ENCODE results near the gene FOXA3.
"Not testable (repeated sequence)": the region's sequence is repeated elsewhere in the genome, so short reads cannot be mapped to it uniquely, and the experiment has no call there.

The FOXA3 gene

DNA sequence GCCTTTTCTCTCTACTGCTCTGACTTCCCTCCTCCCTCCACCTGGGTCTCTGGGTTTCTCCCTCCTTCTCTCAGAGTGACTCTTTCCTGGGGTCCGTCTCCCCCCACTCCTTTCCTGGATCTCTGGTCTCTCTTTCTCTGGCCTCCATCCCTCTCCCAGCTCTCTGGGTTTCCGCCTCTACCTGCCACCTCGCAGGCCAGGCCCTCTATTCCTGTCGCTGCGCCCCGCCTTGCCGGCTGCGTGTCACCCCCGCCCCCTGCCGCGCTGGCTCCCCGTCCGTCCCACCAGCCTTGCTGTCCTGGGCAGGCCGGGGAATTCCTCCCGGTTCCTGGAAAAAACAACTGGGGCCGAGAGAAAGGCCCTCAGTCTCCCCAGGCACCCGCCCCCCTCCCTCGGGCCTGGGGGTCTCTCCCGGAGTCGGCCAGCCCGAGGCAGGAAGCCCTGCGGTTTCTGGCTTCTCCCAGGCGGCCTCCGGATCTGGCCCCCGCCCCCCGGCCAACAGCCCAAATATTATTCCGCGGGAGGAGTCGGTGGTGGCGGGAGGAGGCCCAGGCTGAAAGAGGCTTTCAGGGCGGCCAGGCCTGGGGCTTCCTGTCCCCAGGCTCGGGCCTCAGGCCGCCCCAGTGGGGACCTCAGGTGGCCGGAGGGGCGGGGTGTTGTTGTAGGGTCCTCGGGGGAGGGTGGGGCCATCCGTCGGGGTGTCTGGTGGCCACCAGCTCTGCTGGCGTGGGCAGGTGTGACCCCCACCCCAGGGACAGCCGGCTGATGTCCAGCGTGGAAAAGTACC lies 12.5 kb downstream of the FOXA3 start:
- DNase-seq = no peak

DNA sequence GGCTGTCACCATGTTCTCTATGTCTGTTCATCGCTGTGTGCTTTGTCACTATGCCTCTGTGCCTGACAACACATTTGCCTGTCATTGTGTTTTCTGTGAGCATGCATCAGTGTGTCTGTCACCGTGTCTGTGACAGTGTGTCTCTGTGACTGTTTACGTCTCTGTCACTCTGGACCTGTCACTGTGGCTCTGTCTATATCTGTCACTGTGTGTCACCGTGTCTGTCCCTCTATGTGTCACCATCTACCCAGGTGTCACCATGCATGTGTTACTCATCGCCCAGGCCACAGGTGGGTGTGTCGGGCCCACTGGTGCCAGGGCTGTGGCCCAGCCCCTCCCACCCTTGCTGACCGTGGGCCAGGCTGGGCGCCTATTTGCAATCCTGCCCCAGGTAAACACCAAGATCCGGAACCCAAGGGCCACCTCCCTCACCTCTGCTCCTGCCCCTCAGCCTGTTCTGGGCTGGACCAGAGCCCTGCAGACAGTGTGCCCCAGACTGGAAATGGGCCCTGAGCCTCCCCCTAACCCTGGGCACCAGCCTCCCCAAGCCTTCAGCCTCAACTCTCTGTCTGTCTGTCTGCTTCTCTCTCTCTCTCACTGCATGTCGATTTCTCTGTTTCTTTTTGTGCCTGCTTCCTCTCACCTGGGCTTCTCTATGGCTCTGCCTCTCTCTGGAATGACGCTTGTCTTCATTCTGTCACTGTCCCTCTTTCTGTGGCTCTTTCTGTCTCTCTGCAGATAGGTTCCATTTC lies 14.1 kb downstream of the FOXA3 start:
- peak; percentile 43 for DNase-seq

DNA sequence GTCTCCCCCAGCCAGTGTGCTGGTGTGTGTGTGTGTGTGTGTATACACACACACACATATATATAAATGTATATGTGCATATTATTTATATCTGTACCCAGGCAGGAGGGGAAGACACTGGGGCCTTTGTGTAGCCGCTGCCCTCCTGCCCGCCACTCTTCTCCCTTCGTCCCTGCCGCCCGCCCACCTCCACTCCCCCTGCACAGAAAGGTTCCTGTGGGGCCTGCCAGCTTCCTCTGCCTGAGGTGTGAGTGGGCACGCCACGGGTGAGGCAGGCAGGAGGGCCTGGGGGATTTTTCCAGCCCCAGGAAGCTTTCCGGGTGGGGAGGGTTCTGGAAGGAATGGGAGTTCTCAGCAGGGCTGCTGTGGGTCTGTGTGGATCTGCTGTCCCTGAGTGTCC lies 14.9 kb downstream of the FOXA3 start:
- no peak for DNase-seq

DNA sequence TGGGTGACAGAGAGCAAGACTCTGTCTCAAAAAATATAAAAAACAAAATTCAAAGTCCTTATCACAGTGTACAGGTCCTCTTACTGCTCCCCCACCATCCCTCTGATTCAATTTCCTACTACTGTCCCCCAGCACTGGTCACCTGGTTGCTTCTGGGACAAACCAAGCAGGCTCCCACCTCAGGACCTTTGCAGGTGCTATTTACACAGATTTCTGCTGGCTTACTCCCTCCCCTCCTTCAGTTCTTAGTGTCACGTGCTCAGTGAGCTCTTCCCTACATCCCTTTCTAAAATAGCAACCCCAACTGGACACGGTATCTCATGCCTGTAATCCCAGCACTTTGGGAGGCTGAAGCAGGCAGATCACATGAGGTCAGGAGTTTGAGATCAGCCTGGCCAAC lies 15.8 kb downstream of the FOXA3 start:
- no peak for DNase-seq

DNA sequence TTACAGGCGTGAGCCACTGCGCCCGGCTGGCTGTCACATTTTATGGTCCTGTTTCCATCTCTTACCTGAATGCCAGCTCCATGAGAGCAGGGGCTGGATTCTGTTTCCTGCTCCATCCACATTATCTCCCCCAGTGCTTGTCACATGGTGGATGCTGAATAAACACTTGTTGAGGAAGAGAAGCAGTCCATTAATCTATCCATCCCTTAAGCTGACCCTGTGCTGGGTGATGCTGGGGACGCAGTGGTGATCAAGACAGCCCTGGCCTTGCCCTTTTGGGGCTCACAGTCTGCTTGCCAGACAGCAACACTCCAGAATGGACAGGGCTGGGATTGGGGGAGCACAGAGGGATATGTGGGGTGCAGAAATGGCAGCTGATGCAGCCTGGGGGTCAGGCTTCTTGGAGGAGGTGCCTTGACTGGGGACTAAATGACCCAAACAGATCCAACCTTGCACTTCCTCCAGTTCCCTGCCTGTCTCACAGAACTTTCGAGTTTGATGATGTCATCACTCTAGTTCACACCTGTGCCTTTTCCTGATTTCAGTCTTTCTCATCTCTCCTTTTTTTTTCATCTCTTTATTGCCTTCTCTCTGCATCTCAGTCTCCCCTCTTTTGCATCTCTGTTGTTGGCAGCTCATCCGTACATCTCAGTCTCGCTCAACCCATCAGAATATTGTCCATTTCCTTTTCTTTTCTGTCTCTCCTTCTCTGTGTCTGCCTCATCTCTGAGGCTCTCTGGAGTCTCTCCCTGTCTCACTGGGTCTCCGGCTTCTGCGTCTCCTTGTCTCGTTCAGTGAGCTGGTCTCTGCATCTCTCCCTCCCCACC lies 17.2 kb downstream of the FOXA3 start:
- DNase-seq = no peak

DNA sequence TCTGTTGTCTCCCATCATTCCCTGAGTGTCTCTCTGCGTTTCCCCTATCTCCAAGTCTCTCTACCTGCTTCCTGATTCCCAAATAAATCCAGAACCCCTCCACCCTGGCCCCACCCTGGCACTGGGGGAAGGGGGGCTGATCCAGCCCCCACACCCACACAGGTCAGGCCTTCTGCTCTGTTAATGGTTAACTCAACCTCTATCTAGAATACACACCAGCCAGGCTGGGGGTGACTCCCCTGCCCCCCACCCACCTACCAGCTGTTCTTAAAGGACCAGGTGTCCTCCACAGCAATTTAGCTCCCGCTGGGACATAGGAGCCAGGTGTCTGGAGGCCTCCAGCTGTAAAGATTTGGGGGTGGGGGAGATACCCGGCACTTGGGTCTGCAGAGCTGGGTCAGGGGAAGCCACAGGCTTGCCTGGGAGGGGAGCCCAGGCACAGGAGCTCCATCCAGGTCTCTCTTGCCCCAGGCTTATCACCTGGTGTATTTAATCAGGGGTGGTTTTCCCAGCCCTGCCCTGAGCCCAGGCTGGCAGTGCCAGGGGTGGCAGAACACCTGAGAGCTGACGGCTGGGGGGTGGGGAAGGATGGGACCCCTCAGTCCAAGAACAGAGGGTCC lies 17.9 kb downstream of the FOXA3 start:
- no peak for DNase-seq

DNA sequence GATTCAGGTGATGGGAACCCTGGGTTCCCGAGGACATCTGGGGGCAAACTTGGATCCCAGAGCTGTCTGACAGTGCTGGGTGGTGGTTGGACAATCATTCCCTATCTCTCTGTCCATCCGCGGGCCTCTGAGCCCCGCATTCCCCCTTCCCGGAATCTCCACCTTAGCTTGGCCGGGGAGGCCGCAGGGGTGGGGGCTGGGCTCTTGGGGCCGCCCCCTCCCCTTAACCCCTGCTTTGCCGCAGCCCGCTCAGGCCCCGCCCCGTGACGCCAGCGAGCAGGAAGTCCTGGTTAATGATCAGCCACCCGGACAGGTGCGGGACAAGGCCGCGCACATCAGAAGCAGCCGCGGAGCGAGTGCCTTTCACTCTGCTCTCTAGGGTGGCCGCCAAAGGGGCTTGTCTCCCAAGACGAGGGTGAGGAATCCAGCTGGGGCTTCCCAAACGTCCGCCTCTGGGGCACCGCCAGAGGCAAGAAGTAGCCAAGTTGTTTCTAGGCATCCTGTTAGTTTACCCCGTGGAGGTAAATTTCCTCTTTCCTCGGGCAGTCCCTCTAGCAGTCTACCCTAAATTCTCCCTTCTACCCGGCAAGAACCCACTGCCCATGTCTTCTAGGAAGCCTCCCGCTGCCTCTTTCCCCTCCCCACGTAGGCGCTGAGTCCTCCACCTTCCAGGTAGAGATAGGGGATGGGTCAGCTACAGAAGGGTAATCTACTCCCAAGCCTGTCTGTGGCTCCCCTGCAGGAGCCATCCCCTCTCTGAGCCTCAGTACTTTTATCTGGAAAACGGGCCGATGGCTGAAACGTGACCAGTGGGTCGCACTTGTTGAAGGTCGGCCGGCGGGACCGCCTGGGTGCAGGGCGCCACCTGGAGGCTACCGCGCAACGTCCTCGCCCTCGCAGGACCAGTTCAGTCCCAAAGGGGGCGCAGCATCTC lies 18.8 kb downstream of the FOXA3 start:
- DNase-seq = peak; percentile 58

DNA sequence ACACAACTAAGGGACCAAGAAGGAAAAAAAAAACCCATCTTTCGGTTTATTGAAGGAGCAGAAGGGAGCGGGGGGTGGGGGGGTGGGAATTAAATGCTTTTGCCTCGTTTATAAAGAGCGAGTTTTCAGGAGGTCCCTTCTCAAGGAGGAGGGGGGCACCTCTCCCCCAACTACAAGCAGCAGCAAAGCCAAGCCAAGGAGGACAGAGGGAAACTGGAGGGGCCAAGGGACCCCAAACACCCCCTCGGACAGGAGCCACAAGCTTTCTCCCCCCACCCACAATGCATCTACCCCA lies 19.4 kb downstream of the FOXA3 start:
- DNase-seq = no peak

DNA sequence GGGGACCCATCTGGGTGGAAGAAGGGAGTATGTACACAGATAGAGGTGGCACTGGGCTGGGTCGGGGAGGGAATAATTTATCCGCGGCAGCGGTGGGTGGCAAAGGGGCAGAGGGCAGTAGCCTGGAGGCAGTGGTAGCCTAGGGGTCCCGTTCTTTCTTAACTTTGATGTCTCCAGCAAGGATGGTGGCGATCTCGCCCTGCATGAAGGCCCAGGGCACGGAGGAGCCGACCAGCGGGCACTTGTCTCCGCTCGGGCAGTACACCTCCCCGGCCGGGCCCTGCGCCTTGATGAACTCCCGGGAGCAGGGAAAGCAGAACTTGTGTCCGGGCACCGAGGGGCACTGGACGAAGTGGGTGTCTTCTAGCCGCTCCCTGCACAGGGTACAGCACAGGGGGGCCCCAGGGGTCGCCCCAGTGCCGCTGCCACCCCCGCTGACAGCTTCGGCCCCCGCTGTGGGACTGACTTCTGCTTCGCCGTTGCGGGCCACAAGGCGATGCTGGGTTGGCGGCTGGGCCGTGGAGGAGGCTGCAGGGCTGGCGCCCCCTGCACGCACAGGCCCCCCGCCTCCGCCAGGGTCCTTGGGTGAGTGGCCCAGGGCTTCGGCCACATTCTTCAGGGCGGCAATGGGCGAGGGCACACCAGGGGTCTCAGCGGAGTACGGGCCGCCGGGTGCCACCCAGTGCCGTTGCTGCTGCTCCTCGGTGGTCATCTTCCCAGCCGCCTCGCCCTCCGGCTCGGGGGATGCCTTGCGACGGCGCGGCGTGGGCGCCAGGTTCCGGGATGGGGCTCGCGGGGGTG lies 20.0 kb downstream of the FOXA3 start:
- no peak for DNase-seq

DNA sequence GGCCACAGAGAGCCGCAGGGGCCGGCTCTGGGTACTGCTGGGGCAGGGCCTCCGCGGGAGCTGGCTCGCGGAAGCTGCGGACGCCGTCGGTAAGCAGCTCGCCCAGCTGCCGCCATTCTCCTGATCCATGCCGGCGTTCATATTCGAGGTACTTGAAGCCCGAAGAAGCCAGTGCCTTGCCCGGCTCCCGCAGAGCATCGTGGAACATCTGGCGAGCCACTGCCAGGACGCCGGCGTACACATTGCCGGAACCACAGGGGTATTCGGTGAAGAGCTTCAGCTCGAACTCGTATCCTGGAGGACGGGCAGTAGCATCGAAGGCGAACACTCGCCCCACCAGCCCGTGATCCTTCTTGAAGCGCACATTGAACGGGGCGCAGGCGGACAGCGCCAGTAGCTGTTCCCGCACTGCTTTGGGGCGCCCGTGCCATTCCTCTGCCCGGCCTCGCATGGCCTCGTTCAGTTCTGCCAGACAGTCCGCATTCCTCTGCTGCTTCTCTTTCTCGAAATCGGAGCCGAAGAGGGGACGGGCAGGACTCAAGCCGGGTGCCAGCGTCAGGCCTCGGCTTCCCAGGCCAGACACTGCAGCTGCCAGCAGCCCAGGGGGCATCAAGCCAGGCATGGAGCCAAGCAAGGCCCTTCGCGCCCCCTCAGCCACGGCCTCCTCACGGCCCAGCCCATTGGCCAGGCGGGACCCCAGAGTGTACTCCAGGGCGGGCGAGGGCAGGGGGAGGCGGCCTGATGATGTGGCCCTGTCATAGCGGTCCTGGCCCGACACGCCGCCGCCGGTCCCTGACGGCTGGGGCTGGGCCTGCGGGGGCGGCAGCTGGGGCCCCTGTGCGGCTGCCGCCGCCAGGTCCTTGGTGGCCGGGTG lies 20.8 kb downstream of the FOXA3 start:
- peak; percentile 12 for DNase-seq

DNA sequence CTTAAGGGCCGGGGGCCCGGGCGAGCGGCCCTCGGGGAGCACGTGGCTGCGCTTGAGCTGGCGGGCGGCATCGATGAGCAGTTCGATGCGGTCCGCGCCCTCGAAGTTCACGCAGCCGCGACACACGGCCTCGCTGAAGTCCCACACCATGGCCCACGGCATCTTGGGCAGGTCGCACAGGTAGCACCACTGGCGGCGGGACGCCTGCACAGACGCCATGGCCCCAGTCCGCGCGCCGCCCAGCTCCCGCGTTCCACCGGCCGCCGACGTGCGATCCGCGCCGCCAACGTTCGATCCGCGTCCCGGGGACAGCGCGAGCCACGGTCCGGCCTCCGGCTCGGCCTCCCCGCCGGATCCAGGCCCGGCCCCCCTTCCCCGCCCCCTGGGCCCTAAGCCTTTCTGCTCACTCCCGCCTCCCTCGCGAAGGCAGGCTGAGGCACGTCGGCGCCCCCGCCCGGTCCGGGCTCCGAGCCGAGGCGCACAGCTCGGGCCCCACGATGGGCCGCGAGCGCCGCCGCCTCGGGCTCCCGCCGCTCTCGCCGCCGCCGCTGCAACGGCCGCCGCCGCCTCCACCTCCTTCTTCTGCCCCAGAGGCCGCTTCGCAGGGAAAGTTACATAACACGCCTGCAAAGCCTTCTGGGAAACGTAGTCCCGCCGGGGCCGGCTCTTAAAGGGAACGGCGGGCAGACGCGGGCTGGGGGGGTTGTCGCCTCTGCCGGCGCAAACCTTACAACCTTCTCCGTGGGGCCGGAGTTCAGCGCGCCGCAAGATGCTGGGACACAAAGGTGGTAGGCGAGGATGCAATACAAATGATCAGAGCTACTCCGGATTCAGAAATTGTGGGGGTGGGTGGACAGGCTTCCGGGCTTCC lies 21.7 kb downstream of the FOXA3 start, which contains the start of gene IRF2BP1:
Gene IRF2BP1 (minus strand): TSS at position 586 of the 871 bp plus-strand sequence. CDS start 367 bp downstream, at position 219.
- peak; percentile 84 for DNase-seq

DNA sequence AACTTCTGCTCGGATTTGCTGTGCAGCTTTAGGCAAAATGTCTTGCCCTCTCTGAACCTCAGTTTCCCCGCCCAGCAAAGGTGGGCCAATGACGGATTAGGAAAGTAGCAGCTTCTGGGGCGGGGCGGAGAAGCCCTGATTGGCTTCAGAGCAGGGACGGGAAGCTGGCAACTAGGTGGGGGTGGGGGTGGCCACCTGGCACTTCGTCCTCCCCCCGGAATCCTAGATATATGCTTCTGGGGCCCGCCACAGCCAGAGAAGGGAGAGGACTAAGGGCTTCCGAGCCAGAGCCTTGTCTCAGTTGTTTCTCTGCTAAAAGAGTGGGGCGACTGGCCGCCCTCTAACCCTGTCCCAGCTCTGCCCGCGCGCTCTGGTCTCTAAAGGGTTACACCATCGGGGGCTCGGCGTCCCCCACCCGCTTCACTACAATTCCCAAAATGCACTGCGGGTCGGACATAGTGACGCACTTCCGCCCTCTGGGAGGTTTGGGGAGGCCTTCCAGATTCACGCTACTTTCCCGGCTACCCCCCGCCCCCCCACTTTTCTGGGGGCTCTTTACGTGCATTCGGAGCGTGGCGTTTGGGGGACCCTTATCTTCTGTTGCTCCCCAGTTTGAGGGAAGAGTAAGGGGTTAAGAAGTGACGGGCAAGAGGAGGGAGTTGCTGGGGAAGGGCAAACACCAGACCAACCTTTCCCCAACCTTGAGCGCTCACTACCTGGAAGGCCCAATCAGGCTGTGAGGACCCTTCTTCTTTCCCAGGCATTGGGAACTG lies 22.5 kb downstream of the FOXA3 start:
- DNase-seq = peak; percentile 88

DNA sequence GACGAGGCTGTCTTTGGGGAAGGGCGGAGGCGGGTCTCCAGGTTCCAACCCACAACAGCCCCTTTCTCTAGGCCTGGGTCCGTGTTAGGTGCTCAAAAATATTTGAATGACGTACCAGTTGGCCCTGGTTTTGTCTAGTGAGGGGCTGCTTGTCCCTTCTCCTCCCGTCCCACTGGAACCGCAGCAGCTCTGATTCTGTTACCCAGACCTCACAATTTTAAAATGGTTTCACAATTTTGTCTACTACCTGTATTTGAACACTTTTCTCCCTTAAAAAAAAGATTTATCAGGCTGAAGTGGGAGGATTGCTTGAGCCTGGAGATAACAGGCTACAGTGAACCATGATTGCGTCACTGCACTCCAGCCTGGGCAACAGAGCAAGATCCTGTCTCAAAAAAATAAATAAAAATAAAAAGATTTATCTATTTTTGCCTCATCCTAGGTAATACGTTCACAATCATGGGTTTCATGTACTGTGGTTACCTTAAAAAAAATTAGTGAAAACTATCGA lies 23.1 kb downstream of the FOXA3 start:
- DNase-seq = no peak

DNA sequence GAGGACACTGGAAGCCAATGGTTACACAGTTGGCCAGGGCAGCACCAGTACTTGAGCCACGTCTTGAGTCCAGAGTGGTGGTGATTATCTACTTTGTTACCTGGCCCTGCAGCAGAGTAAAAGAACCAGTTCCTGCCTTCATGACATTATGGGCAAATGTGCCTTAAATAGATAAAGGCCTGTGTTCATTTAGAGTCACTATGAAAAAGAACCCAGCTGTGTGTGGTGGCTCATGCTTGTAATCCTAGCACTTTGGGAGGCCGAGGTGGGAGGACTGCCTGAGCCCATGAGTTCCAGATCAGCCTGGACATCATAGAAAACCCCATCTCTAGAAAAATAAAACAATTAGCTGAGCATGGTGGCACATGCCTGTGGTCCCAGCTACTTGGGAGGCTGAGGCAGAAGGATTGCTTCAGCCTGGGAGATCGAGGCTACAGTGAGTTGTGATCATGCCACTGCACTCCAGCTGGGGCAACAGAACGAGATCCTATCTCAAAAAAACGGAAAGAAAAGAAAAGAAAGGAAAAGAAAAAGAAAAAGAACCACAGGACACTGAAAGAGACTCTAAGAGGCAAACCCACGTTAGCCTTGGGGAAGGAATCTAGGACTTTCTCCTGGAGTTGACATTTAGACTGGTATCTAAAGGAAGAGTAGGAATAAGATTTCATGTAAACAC lies 25.2 kb downstream of the FOXA3 start:
- no peak for DNase-seq

DNA sequence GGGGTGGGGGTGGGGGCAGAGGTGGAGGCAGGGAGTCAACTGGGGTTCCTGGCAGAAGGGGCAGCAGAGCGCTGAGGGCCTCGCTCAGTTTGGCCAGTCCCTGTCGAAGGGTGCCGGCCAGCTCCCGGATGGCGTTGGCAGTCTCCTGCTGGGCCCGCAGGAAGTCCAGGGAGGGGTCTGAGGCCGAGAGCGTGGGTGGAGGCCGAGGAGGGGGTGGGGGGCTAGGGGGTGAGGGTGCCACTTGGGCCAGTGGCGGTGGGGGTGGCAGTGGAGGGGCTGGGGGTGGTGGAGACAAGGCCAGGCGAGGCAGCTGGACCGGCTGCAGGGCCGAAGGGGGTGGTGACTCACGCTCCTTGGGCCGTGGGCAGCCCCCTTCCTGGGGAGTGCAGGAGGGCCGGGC lies 26.8 kb downstream of the FOXA3 start:
- DNase-seq = no peak

DNA sequence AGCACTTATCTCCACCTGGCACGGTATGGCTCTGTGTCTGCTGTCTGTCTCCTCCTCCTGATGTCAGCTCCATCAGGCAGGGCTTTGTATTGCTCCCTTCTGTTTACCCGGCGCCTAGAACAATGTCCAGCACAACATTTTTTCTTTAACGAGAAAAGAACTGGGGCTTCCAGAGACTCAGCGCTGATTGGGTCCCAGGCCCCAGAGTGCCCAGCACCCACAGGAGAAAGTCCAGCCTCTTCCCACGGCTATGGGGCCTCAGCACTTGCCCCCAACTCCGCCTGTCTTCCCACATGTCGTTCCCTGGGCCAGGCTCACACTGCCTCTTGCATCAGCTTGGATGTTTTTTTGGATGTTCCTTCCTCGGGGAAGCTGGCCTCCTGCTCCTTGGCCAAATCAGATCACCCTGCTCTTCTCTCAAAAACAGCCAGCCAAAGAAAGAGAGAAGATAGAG lies 31.4 kb downstream of the FOXA3 start:
- no peak for DNase-seq

DNA sequence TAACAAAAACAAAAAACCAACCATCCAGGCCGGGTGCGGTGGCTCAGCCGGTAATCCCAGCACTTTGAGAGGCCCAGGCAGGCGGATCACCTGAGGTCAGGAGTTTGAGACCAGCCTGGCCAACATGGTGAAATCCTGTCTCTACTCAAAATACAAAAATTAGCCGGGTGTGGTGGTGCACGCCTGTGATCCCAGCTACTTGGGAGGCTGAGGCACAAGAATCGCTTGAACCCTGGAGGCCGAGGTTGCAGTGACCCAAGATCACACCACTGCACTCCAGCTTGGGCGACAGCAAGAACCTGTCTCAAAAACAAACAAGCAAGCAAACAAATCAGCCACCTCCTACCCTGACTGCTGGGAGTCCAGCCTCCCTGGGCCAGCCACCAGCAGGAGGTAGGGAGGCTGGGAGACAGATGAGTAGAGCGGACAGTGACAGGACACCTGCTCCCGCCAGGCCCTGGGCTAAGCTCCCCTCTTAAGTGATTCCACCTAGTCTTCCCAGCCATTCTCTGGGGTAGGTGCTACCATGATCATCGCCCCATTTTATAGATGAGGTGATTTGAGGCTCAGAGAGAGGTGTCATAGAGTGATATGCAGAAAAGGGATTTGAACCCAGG lies 32.0 kb downstream of the FOXA3 start:
- DNase-seq = not testable (repeated sequence)
